NT2/D1 (cell line): Measurements from ENCODE around the gene MRPL51.

Experiments
- SUZ12 ChIP-seq: IDR thresholded peaks from 2 replicates; pipeline ENCODE4 v1.6.1; 2011; ENCODE audit not compliant: insufficient read length, insufficient read depth; ENCODE audit errors: extremely low read depth
- ZNF274 ChIP-seq: IDR thresholded peaks from 2 replicates; pipeline ENCODE4 v1.6.1; 2011; ENCODE audit warnings: mild to moderate bottlenecking, low read depth, low read length

- TF ChIP-seq ZNF274 = no peak
- no peak for TF ChIP-seq SUZ12
These were observed 615 bp upstream of the MRPL51 start, which contains the start of gene NCAPD2 for GRCh38 chr12:6493497-6494257.
